Measurements from ENCODE around the gene AGMO.

The AGMO gene

GRCh38 chr7:15459018-15459615, 102.7 kb downstream of the AGMO start:
- no peak for DNase-seq (ENCODE audit: low read depth, low spot score)

GRCh38 chr7:15457990-15458955, 103.5 kb downstream of the AGMO start:
- DNase-seq (ENCODE audit: low read depth, low spot score) = no peak

- DNase-seq (ENCODE audit: low read depth, low spot score) = no peak
These were observed 109.1 kb downstream of the AGMO start for GRCh38 chr7:15452670-15453069.

DNA sequence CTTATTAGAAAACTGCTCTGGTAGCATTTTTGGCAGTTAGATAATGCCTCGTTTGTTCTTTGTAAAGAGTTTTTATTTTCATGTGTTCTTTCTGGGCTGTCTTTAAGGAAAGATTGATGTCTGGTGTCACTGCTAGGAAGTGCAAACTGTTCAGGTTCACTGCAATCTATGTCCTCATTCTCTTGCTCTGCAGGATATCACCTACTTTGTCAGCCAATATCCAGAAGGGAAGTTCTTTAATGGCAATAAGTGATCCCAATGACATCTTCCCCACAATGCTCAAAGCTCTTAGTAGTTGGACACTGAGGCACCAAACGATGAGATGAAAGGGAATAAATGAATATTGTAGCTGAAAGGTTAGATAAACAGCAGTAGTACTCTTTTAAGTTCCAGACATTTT, 115.1 kb downstream of the AGMO start:
- DNase-seq (ENCODE audit: low read depth, low spot score) = no peak

- no peak for DNase-seq (ENCODE audit: low read depth, low spot score)
These were observed 115.5 kb downstream of the AGMO start for GRCh38 chr7:15446280-15446679.

DNA sequence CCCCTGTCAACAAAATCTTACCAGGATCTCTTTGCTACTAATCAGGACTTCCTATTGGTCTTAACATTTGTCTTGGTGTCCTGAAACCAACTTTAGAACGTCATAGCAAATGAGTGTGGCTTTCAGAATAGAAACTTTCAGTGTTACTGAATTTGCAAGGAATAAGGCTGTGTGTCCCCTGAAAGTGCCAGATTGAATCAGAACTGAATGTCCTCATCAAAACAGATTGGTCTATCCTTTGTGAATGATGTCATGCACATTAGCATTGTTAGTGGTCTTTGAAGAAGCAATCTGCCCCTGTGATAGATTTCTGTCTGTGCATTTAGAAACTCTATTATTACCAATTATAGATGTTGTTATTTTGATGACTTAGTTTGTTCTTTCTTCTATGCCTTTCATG, 119.9 kb downstream of the AGMO start:
- no peak for DNase-seq (ENCODE audit: low read depth, low spot score)

GRCh38 chr7:15440482-15440881, 121.3 kb downstream of the AGMO start:
- no peak for DNase-seq (ENCODE audit: low read depth, low spot score)

- no peak for DNase-seq (ENCODE audit: low read depth, low spot score)
These were observed 122.0 kb downstream of the AGMO start for GRCh38 chr7:15439853-15440252.

GRCh38 chr7:15433151-15433550, 128.7 kb downstream of the AGMO start:
- DNase-seq (ENCODE audit: low read depth, low spot score) = no peak

- DNase-seq (ENCODE audit: low read depth, low spot score) = no peak
These were observed 130.9 kb downstream of the AGMO start for GRCh38 chr7:15430911-15431310.

DNA sequence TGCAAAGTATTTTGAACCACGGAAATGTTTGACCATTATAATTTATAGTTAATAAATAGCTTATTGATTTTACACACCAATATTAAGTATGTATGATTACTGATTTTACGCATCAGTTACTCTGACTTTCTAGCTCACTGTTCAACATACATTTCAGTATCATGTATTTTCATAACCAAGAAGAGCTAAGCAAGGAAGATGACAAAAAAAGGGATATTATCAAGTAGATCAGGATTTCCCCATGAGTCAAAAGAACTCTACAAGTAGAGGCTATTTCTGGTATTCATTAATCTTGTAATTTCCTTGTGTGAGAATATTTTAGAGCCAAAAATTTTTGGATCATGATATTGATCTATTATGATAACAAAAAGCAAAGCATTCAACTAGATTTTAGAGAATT, 131.6 kb downstream of the AGMO start:
- DNase-seq (ENCODE audit: low read depth, low spot score) = no peak

- no peak for DNase-seq (ENCODE audit: low read depth, low spot score)
These were observed 137.3 kb downstream of the AGMO start for GRCh38 chr7:15424468-15424867.

- DNase-seq (ENCODE audit: low read depth, low spot score) = no peak
These were observed 142.2 kb downstream of the AGMO start for GRCh38 chr7:15419596-15419995.

GRCh38 chr7:15418264-15418663, 143.6 kb downstream of the AGMO start:
- DNase-seq (ENCODE audit: low read depth, low spot score) = no peak

- DNase-seq (ENCODE audit: low read depth, low spot score) = no peak
These were observed 144.3 kb downstream of the AGMO start for GRCh38 chr7:15417341-15417988.

DNA sequence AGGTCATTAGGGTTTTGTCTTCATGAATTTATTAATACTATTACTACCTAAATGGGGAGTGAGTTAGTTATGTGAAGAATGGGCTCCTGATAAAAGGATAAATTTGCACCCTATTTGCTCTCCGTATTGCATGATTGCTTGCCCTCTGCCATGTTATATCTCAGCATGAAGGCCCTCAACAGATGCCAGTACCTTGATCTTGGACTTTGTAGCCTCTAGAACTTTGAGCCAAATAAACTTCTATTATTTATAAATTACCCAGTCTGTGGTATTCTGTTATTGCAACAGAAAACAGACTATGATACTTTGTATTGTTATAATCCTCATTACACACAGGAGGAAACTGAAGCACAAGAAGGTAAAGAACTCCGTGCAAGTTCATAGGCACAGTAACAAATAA, 150.8 kb downstream of the AGMO start:
- no peak for DNase-seq (ENCODE audit: low read depth, low spot score)

DNA sequence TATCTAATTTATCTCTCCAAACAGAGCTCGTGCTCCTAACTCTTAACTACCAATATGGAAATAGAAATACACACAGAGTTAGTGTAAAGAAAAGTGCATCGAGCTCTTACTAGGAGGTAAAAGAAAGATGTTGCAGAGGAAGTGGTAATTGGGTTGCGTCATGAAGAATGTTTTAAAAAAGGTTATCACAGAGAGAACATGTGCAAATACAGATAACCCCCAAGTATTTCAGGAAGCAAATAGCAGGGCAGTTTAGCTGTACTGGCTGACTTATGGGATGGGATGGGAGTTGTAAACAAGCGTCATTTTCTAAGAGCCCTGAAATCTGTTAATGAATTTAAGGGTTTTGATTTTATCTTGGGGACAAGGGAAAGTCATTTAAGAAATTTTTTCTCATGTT, 153.9 kb downstream of the AGMO start:
- no peak for DNase-seq (ENCODE audit: low read depth, low spot score)

- DNase-seq (ENCODE audit: low read depth, low spot score) = no peak
These were observed 158.1 kb downstream of the AGMO start for GRCh38 chr7:15403751-15404150.

DNA sequence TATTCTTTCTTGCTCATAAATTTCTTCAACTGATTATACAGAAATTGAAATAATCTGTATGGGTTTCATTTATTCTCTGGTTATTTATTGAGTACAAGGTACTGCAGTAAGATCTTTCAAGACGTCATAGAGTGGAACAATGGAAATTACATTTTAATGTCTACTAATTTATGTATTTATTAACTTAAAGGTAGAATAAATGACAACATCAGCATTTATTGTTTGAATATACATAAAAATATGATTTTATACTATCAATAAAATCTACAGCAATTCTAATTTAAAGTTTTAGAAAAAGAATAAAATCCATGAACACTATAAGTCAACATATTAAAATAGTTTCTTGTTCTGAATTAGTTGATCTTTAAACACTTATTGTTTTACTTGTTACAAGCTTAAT, 158.5 kb downstream of the AGMO start:
- DNase-seq (ENCODE audit: low read depth, low spot score) = no peak

- no peak for DNase-seq (ENCODE audit: low read depth, low spot score)
These were observed 159.2 kb downstream of the AGMO start for GRCh38 chr7:15402436-15403136.

- no peak for DNase-seq (ENCODE audit: low read depth, low spot score)
These were observed 161.4 kb downstream of the AGMO start for GRCh38 chr7:15400440-15400839.

DNA sequence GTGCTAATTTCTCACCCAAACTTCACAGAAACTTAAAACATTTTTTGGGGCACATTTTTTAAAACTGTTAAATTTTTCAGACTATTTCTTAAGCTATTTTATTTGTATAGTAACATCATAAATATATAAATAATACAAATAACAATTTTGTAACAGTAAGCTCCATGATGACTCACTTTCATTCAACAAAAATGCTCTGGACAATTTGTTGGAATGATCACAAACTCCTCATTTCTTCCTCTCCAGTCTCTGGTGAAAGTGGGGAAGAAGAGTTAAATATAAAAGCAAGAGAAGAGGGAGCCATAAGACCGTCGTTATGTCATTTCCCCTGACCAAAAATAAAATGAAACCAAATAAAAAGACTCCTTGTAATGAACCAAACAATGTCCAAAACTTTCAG, 162.4 kb downstream of the AGMO start:
- DNase-seq (ENCODE audit: low read depth, low spot score) = no peak

All from brain pericyte (primary cell).